GM19438 (cell line): ENCODE results near the gene CEMIP.

Experiments used
- ATAC-seq: cut with Tn5 transposase; IDR thresholded peaks from one replicate; pipeline ENCODE4 v1.9.1; 2021; ENCODE audit warnings: low read depth; ENCODE audit not compliant: unreplicated experiment

The CEMIP gene

DNA sequence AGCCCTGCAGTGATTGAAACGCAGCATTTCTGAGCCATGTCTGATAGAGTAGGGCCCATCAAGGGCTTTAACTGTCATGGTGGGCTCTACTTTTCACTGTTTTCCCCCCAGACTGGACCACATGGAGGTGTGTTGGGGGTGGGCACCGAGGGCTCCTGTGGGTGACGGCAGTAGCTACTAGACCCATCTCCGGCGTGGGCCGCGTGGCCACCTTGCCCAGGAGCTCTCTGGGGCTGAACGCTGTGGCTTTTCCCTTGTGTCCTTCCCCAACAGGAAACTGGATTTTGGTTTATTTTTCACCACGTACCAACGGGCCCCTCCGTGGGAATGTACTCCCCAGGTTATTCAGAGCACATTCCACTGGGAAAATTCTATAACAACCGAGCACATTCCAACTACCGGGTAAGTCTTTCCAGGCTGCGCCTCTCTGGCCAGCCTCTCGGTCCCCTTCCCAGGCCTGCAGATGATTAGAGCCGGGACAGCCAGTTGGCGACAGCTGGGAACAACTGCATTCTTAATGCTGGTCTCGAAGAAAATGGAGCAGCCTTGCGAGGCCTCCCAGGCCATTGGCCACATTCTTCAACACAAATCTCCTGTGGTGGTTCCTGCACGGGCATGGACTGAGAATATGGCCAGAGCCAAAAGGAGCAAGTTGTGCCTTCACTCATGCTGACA is 142.7 kb downstream of the CEMIP start:
- ATAC-seq, result no peak

DNA sequence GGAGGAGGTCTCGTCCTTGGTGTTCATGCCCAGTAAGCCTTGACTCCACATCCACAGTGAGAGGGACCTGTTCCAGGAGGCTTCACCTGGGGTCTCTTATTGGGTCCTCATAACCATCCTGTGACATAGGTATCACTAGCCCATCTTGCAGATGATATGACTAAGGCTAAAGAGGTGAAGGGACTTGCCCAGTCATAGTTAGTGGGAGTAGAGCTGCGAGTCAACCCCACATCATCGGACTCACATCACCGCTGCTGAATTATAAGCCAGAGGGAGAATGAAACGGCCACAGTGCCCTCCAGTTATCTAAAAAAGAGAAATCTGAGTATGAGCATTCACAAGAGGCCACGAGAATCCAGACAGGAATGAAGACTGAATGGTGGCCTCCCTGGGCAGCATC is 144.5 kb downstream of the CEMIP start:
- no peak for ATAC-seq

DNA sequence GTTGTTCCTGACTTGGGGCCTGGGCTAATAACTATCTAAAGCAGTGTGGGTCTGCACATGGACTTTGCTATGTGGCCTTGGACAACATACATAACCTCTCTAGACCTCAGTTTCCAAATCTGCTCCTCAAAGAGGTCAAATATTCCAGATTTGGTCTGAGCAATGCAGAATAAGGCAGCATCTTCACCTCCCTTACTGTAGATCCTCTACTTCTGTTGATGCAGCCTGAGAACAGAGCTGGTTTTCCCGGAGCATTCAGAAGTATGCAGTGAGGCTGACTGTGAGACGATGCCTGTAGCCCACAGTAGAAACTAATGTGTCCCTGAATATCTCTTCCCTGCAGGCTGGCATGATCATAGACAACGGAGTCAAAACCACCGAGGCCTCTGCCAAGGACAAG is 145.1 kb downstream of the CEMIP start:
- ATAC-seq, result no peak

DNA sequence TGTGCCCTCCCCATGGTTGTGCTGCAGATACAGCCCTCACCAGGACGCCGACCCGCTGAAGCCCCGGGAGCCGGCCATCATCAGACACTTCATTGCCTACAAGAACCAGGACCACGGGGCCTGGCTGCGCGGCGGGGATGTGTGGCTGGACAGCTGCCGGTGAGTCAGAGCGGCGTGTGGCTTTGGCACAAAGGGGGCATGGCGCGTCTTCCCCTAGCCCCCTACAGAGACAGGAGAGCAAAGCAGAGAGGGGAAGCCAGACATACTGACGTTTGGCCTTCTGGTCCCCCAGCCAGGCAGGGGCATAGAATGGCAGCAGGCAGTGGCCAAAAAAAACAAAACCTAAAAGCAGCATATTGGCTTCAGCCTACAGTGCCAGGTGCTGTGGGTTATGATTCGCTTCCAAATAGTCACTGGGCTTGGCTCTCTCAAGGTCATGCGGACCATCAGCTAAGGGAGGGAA is 146.5 kb downstream of the CEMIP start:
- no peak for ATAC-seq

DNA sequence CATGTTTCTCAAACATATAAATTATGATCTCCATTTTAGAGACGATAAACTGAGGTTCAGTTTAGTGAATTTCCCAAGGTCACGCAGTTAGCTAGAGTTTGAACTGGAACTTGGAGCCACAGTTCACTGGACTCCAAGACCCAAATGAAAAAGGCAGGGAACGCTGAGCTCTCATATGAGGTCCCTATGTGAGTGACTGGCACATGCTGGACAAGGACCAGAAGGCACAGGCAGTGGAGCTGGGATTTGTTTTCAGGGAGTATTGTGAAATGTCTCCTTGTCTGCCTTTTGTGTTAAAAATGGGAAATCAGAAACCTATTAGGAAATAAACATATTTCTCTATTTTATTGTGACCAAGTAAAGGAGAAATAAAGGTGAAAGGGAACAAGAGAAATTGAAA is 147.0 kb downstream of the CEMIP start:
- no peak for ATAC-seq

DNA sequence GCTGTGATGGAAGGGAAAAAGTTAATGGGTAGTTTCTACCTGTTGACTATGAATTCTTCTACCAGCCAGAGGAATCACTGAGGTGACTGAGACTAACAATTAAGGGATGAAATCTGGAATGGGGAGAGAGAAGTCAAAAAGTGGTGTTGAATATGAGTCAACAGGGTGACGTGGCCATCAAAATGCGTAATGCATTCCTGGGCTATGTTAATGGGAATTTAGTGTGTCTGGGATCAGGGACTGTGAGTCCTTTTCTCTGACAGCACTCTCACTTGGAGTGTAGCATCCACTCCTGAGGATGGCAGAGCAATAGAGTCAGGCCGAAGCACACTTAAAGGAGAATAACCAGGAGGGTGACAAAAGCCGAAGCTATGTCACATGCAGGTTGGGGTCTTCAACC is 150.1 kb downstream of the CEMIP start:
- no peak for ATAC-seq

DNA sequence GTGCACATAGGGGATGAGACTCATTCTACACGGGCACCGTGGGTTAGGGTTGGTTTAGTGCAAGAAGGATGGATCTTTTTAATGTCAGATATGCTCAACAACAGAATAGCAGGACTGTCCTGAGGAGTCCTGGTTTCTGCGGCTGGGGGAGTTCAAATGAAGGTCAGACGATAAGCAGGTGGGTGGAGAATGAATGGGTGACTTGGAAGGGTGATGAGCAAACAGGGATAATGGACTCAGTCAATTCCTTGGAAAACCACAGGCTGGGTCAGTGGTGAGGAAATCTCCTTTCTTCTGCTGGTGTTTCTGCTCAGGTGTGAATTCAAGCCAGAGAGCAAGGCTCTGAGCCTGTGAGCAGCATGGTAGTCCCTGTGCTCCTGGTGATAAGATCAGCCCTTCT is 150.5 kb downstream of the CEMIP start:
- ATAC-seq, result no peak

DNA sequence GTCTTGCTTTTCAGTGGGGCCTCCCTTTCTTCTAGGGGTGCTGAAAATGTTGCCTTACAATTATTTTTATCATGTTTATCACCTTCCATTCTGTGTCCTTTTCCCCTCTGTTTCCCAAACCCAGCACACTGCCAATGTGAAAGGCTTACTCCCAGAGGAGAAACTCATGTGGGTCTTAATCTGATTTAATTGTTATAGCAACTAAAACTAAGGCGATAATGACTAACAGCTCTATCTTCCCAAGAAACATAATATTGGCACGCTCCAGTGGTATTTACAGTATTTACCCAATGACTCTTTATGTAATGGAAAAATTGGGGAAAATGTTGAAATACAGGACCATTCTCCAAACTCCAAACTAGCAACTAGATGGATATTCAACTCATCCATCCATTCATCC is 152.0 kb downstream of the CEMIP start:
- ATAC-seq, result no peak

DNA sequence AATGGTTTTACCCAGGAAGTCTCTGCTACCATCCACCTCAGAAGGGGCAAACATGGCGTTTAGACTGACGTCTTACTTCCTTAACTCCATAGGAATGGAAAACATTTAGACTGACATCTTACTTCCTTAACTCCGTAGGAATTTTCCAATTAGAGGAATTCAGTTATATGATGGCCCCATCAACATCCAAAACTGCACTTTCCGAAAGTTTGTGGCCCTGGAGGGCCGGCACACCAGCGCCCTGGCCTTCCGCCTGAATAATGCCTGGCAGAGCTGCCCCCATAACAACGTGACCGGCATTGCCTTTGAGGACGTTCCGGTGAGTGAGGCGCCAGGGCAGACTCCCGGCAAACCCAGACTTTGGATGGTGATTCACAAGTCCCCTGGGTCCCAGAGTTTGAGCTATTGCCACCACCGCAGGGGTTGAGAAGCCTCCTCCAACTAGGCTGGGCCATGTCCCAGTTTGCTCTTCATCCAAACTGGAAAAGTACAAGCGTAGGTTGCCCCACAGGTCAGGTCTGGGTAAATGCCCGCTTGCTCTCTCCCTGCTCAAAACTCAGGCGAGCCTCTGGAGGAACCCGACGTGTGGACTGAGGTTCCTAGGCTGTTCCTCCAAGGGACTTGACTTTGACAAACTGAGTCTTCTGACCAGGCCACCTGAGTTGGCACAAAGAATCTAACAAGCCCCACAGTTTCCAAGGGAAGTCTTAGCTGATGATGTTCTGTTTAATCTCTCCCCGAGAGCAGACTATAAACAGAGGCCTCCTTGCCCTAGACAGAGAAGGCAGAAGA is 152.7 kb downstream of the CEMIP start:
- no peak for ATAC-seq

DNA sequence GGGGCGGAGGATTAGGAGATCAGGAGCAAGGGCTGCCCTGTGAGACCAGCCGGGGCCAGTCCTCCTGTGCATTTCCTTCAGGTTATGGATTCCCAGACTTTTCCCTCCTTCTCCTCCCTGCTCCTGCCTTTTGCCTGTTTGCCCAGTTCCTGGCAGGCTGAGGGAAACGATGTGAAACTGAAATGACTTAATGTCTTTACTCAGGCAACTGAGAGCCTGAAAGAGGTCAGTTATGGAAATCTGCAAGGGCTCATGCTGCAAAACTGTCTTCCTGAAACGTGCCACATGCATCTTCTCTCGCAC is 153.3 kb downstream of the CEMIP start:
- ATAC-seq, result no peak

DNA sequence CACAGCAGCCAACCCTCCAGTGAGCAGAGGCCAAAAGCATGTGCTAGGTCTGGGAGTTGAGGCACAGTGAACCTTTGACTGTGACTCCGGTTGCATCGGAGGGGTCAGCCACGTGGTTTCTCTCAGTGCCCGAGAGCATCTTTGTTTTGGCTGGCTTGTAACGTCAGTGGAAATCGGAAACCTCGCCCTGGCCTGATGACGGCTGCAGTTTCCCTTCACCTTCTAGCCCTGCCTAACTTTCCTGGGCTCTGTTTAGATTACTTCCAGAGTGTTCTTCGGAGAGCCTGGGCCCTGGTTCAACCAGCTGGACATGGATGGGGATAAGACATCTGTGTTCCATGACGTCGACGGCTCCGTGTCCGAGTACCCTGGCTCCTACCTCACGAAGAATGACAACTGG is 153.8 kb downstream of the CEMIP start:
- no peak for ATAC-seq

DNA sequence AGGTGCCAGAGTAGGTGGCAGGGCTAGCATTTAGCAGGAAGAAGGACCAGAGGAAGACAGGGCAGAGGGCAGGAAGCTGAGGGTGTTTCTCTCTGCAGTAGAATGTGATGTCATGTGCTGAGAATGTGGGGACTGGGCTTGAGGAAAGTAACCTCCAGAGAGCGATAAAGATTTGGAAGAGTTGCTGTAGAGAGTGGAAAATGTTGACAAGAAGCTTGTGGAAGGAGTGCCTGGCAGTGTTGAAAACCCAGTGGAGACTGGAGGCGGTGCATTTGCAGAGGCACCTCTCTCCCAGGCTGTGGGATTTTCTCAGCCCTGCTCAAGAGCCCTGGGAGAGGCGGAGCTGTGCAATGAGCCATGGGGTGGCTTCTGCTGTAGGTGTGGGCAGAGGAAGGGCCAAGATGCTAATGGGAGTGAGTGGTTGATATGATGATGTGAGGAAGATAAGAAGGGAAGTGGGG is 155.6 kb downstream of the CEMIP start:
- no peak for ATAC-seq

DNA sequence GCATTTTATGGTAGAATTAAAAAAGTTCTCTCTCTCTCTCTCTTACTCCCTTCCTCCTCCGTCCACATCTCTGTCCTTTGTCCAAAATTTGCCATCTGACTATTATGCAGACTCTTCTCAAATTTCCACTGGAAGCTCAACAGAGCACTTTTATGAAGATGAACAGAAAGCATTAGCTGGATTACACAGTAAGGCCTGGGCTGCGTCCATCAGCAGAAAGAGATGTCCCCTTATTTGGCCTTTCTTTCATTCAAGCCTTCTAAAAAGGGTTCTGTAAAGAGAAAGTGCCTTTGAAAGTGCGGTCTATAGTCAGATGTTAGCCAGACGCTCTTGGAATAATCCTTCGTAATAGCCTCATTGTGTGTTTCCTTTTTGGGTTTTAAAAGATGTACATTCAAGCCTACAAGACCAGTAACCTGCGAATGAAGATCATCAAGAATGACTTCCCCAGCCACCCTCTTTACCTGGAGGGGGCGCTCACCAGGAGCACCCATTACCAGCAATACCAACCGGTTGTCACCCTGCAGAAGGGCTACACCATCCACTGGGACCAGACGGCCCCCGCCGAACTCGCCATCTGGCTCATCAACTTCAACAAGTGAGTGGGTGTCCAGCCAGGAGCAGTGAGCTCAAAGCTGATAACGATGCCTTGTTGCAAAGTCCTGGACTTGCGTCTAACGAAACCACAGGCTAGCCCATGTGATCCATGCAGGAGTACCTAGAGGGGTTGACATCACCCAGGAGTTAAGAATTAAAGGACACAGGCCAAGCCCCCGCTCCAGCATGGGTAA is 157.3 kb downstream of the CEMIP start:
- ATAC-seq, result no peak

DNA sequence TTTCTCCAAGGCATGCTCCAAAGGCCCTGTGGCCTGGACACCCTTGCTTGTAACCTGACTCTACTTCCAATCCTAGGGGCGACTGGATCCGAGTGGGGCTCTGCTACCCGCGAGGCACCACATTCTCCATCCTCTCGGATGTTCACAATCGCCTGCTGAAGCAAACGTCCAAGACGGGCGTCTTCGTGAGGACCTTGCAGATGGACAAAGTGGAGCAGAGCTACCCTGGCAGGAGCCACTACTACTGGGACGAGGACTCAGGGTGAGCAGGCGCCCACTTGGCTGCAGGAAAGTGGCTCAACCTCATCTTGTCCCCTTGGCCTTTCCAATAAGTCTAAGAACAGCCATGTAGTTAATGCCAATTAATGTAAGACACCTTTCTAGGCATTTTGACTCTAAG is 158.5 kb downstream of the CEMIP start:
- ATAC-seq, result no peak

DNA sequence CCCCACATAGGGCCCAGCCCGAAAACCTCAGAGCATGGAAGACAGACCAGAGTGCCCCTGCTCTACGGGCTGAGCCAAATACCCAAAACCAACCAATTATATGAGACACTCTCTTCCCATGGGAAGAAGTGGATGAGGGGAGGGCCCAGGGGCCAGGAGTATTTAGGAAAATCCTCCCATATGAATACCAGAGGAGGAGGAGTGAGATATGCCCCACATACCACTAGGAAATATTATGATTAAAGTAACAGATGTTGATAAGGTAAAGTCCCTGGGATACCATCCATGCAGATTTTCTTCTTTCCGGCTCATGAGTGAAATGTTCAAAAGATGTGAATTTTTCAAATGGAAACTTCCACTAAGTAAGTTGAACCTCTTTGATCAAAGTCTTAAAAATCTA is 160.0 kb downstream of the CEMIP start:
- no peak for ATAC-seq

DNA sequence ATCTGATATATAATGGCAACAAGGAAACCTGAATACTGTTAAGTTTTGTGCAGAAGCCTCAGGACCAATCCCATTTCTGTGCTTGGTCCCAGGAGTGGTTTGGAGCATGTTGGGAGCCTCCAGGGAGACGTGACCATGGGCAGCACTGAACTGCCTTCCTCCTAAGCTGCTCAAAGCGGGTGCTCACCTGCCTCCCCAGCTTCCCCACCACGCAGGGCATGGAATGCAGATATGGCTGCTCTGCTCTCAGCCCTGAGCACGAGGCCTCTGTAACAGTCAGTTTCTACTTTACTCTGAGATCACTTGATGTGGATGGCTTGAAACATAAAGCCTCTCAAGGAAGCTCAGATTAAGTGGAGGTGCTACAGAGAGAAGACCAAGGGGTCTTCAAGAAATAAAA is 161.2 kb downstream of the CEMIP start:
- ATAC-seq, result no peak

DNA sequence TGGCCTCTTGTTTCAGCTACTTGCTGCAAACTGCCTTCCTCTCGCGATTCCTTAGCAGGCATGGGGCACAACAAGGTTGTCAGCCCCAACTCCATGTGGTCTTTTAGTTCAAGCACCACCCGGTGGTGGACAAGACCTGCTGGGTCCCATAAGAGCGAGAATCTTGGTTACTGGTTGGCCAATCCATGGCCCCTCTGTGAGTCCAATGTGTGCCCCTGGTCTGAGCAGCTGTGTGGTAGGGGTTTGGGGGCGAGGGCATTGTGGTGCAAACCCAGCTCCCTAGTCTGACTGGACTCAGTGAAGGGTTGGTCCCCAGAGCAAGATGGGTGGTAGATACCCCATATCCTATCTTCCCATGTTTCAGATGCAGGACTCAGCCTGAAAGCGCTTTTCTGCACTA is 161.7 kb downstream of the CEMIP start:
- no peak for ATAC-seq

DNA sequence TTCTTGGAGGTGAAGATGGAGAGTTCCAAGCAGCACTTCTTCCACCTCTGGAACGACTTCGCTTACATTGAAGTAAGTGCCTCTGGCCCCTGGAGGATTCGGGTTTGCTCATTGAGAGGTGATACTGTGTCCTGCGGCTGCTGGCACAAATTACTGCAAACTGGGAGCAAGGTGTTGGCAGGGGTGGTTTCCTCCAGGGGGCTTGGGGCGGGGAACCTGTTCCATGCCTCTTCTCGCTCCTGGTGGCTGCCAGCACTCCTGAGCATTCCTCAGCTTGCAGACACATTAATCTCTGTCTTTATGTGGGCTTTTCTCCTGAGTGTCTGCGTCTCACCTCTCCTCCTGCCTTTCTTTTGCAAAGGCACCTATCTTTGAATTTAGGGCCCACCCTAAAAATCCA is 163.1 kb downstream of the CEMIP start:
- ATAC-seq, result no peak

DNA sequence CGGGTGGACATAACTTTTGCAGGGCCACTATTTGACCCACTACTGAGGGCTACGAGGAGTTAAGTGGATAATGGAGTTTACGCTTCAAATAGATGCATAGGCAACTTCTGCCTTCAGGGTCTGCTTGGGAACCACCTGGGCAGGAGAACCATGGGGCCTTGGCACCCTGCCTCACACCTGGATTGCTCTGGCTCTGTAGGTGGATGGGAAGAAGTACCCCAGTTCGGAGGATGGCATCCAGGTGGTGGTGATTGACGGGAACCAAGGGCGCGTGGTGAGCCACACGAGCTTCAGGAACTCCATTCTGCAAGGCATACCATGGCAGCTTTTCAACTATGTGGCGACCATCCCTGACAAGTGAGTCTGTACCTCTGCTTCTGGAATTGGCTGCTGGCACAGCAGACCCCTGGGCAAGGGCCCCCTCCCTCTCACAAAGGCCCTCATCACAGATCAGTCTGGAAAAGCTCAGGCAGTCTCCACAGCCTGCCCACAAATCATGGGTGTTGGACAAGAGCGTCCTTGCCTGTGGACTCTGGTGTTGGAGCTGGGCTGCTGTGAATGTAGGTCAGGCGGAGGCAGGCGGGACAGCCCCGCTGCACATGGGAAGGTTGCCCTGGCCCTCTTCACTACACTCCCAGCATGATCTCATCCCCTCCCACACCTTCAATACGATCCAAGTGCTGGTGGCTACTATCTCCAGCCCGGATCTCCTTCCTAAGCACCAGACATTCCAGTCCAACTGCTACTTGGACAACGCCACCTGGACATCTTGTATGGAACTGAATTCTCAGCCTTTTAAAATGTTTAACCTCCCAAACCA is 163.8 kb downstream of the CEMIP start:
- ATAC-seq, result no peak

DNA sequence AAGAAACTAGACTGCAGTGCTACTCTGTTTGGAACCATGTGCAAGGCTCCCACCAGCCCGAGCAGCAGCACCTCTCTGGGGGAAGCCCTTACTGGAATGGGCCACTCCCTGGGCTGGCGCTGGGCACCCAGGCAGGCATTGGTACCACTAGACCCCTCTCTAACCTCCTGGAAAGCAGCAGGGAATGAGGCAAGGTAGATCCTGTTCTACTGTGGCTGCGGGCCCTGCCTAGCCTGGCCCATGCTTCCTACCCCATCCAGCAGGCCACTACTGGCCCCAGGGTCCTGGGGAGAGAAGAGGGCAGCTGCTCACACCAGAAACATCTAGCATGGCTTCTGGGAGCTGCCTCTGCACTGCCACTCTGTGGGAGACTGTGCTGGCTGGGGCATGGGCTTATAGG is 165.6 kb downstream of the CEMIP start:
- ATAC-seq, result no peak

DNA sequence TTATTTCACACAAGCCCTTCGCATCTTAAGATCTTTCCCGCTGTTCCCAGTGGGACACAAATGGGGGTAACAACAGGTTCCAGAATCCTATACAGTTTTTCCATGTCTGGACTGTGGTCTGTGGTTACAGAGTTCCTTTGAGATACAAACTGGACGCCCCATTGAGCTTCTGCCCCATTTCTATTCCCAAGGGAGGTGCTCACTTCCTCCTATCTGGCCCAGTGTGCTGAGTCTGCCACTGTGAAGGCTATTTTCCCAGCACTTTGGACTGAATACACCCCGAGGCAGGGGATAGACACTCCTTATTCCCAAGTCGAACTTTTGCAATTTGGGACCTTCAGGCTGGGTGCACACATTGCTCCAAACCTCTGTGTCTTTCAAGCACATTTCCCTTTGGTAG is 166.4 kb downstream of the CEMIP start:
- no peak for ATAC-seq
